SK-N-SH treated with all-trans-retinoic acid at 6 μM for 48 hours (cell line): ENCODE data around the gene CDC42BPB.

Experiments used
- ESRRG ChIP-seq: fragments of 250-450 bp; sonication (Bioruptor Pico); IDR thresholded peaks from 2 replicates; pipeline ENCODE4 v1.6.1; 2021; ENCODE audit warnings: mild to moderate bottlenecking
- GLIS3 ChIP-seq: fragments of 250-450 bp; sonication (Bioruptor Pico); IDR thresholded peaks from 2 replicates; pipeline ENCODE4 v1.5.0; 2020; ENCODE audit warnings: mild to moderate bottlenecking, moderate library complexity
- RARB ChIP-seq: fragments of 250-450 bp; sonication (Bioruptor Pico); IDR thresholded peaks from 2 replicates; pipeline ENCODE4 v1.8.0; 2021; ENCODE audit warnings: mild to moderate bottlenecking, moderate library complexity
- TCF4 ChIP-seq: fragments of 250-450 bp; sonication (Bioruptor Pico); IDR thresholded peaks from 2 replicates; pipeline ENCODE4 v1.8.0; 2021; ENCODE audit warnings: mild to moderate bottlenecking, moderate library complexity, borderline replicate concordance
- TOX ChIP-seq: fragments of 250-450 bp; sonication (Bioruptor Pico); IDR thresholded peaks from 2 replicates; pipeline ENCODE4 v1.8.0; 2021; ENCODE audit warnings: mild to moderate bottlenecking, moderate library complexity, borderline replicate concordance
- ZC3H10 ChIP-seq: fragments of 250-450 bp; sonication (Bioruptor Pico); IDR thresholded peaks from 2 replicates; pipeline ENCODE4 v1.5.1; 2021; ENCODE audit warnings: mild to moderate bottlenecking, moderate library complexity
- ZFP3 ChIP-seq: fragments of 250-450 bp; sonication (Bioruptor Pico); IDR thresholded peaks from 2 replicates; pipeline ENCODE4 v1.5.0; 2020; ENCODE audit warnings: mild to moderate bottlenecking, moderate library complexity
- ZFP30 ChIP-seq: fragments of 450-650 bp; formaldehyde crosslinking; IDR thresholded peaks from 2 replicates; pipeline ENCODE4 v1.5.0; 2022; ENCODE audit warnings: mild to moderate bottlenecking, moderate library complexity
- ZNF565 ChIP-seq: fragments of 450-650 bp; formaldehyde crosslinking; conservative IDR thresholded peaks from 2 replicates; pipeline ENCODE4 v1.5.0; 2020; ENCODE audit warnings: low read depth, mild to moderate bottlenecking, moderate library complexity
- ZNF70 ChIP-seq: fragments of 450-650 bp; formaldehyde crosslinking; IDR thresholded peaks from 2 replicates; pipeline ENCODE4 v1.5.0; 2020; ENCODE audit warnings: mild to moderate bottlenecking, moderate library complexity
- TF ChIP-seq, protein P1 (sequence below): fragments of 250-450 bp; sonication (Bioruptor Pico); IDR thresholded peaks from 2 replicates; pipeline ENCODE4 v1.5.0; 2020; ENCODE audit warnings: mild to moderate bottlenecking, moderate library complexity
- TF ChIP-seq, protein P2 (sequence below): fragments of 250-450 bp; sonication (Bioruptor Pico); IDR thresholded peaks from 2 replicates; pipeline ENCODE4 v1.8.0; 2020; ENCODE audit warnings: mild to moderate bottlenecking, moderate library complexity, borderline replicate concordance
- TF ChIP-seq, protein P3 (sequence below): fragments of 250-450 bp; sonication (Bioruptor Pico); IDR thresholded peaks from 2 replicates; pipeline ENCODE4 v1.5.1; 2020; ENCODE audit warnings: low read depth, mild to moderate bottlenecking, moderate library complexity
- TF ChIP-seq, protein P4 (sequence below): fragments of 250-450 bp; sonication (Bioruptor Pico); IDR thresholded peaks from 2 replicates; pipeline ENCODE4 v1.8.0; 2021; ENCODE audit warnings: low read depth, mild to moderate bottlenecking, moderate library complexity, borderline replicate concordance

DNA sequence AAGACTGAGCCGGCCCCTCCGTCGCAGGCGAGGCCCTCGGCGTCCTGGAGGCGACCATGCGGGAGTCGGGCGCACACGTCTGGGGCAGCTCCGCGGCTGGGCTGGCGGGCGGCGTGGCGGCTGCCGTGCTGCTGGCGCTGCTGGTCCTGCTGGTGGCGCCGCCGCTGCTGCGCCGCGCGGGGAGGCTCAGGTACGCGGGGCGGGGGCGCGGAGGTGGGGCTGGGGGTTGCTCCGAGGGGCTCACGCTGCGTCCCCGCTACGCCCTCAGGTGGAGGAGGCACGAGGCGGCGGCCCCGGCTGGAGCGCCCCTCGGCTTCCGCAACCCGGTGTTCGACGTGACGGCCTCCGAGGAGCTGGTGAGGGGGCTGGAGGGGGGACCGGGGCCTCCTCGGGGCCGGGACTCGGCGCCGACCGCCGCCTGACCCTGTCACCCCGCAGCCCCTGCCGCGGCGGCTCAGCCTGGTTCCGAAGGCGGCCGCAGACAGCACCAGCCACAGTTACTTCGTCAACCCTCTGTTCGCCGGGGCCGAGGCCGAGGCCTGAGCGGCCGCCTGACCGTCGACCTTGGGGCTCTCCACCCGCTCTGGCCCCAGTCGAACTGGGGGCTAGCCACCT is 127.1 kb downstream of the CDC42BPB start:
- TF ChIP-seq ESRRG (no peak), ZFP3 (CRISPR knock-in tag) (no peak), ZNF70 (CRISPR knock-in tag) (no peak), TCF4 (CRISPR knock-in tag) (no peak), ZFP30 (CRISPR knock-in tag) (no peak), ZNF565 (CRISPR knock-in tag) (no peak), GLIS3 (CRISPR knock-in tag) (no peak), RARB (CRISPR knock-in tag) (no peak), TOX (CRISPR knock-in tag) (no peak), ZC3H10 (no peak)
- TF ChIP-seq, protein P1, sequence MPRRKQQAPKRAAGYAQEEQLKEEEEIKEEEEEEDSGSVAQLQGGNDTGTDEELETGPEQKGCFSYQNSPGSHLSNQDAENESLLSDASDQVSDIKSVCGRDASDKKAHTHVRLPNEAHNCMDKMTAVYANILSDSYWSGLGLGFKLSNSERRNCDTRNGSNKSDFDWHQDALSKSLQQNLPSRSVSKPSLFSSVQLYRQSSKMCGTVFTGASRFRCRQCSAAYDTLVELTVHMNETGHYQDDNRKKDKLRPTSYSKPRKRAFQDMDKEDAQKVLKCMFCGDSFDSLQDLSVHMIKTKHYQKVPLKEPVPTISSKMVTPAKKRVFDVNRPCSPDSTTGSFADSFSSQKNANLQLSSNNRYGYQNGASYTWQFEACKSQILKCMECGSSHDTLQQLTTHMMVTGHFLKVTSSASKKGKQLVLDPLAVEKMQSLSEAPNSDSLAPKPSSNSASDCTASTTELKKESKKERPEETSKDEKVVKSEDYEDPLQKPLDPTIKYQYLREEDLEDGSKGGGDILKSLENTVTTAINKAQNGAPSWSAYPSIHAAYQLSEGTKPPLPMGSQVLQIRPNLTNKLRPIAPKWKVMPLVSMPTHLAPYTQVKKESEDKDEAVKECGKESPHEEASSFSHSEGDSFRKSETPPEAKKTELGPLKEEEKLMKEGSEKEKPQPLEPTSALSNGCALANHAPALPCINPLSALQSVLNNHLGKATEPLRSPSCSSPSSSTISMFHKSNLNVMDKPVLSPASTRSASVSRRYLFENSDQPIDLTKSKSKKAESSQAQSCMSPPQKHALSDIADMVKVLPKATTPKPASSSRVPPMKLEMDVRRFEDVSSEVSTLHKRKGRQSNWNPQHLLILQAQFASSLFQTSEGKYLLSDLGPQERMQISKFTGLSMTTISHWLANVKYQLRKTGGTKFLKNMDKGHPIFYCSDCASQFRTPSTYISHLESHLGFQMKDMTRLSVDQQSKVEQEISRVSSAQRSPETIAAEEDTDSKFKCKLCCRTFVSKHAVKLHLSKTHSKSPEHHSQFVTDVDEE (CRISPR knock-in tag), result no peak
- TF ChIP-seq, protein P2, sequence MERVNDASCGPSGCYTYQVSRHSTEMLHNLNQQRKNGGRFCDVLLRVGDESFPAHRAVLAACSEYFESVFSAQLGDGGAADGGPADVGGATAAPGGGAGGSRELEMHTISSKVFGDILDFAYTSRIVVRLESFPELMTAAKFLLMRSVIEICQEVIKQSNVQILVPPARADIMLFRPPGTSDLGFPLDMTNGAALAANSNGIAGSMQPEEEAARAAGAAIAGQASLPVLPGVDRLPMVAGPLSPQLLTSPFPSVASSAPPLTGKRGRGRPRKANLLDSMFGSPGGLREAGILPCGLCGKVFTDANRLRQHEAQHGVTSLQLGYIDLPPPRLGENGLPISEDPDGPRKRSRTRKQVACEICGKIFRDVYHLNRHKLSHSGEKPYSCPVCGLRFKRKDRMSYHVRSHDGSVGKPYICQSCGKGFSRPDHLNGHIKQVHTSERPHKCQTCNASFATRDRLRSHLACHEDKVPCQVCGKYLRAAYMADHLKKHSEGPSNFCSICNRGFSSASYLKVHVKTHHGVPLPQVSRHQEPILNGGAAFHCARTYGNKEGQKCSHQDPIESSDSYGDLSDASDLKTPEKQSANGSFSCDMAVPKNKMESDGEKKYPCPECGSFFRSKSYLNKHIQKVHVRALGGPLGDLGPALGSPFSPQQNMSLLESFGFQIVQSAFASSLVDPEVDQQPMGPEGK (CRISPR knock-in tag), result no peak
- TF ChIP-seq, protein P3, sequence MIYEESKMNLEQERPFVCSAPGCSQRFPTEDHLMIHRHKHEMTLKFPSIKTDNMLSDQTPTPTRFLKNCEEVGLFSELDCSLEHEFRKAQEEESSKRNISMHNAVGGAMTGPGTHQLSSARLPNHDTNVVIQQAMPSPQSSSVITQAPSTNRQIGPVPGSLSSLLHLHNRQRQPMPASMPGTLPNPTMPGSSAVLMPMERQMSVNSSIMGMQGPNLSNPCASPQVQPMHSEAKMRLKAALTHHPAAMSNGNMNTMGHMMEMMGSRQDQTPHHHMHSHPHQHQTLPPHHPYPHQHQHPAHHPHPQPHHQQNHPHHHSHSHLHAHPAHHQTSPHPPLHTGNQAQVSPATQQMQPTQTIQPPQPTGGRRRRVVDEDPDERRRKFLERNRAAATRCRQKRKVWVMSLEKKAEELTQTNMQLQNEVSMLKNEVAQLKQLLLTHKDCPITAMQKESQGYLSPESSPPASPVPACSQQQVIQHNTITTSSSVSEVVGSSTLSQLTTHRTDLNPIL (CRISPR knock-in tag), result no peak
- TF ChIP-seq, protein P4, sequence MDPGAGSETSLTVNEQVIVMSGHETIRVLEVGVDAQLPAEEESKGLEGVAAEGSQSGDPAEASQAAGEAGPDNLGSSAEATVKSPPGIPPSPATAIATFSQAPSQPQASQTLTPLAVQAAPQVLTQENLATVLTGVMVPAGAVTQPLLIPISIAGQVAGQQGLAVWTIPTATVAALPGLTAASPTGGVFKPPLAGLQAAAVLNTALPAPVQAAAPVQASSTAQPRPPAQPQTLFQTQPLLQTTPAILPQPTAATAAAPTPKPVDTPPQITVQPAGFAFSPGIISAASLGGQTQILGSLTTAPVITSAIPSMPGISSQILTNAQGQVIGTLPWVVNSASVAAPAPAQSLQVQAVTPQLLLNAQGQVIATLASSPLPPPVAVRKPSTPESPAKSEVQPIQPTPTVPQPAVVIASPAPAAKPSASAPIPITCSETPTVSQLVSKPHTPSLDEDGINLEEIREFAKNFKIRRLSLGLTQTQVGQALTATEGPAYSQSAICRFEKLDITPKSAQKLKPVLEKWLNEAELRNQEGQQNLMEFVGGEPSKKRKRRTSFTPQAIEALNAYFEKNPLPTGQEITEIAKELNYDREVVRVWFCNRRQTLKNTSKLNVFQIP, result no peak
